HFFc6 (cell line): ENCODE measurements around the gene BRAT1. TPM values are rescaled to one million over a fixed set of nuclear protein-coding genes. Genes with fewer than 3 reads are reported as not detected.

ENCODE experiments used
- DNase-seq: peaks from one replicate; pipeline ENCODE4 v3.0.0-alpha.2; 2018
- H3K27ac Mint-ChIP-seq: 2 replicates; pipeline ENCODE4 v1.8.0; 2020; ENCODE audit warnings: mild to moderate bottlenecking, mixed read lengths
- H3K27me3 Mint-ChIP-seq: 2 replicates; pipeline ENCODE4 v1.8.0; 2021; ENCODE audit warnings: mild to moderate bottlenecking, moderate library complexity, mixed read lengths; ENCODE audit not compliant: insufficient read depth
- H3K36me3 Mint-ChIP-seq: 2 replicates; pipeline ENCODE4 v1.8.0; 2021; ENCODE audit warnings: low read depth, mixed read lengths
- H3K4me1 Mint-ChIP-seq: 2 replicates; pipeline ENCODE4 v1.8.0; 2020; ENCODE audit warnings: low read depth, mixed read lengths
- H3K4me3 Mint-ChIP-seq: 2 replicates; pipeline ENCODE4 v1.8.0; 2020; ENCODE audit warnings: mild to moderate bottlenecking, moderate library complexity, mixed read lengths
- H3K9me3 Mint-ChIP-seq: 2 replicates; pipeline ENCODE4 v1.8.0; 2020; ENCODE audit warnings: mild to moderate bottlenecking, mixed read lengths
- CTCF ChIP-seq: fragments of 200-600 bp; sonication (generic); IDR thresholded peaks from 2 replicates; pipeline ENCODE4 v1.5.0; 2021; ENCODE audit warnings: antibody characterized with exemption, mild to moderate bottlenecking
- total RNA-seq, 6 experiments: library from RNA; stranded (reverse); fragmentation: NEBNext Ultra II Directional; extraction: Animal tissue kit (Norgen Biotek cat#: 25700); gene quantifications; 2 replicates in 1 of 6; 3 replicates in 5 of 6; pipeline ENCODE4 v1.2.3, GENCODE V29; 2021

Gene BRAT1
- total RNA-seq, 6 experiments from 2014 or later = 21.3 to 26.0 (median 23.3) TPM

GRCh38 chr7:2601907-2602306 is 46.6 kb upstream of the BRAT1 start:
- Mint-ChIP-seq H3K4me3 (no peak overlapping the region), H3K27ac (no peak overlapping the region), H3K4me1 (no peaks in the 10 kb centered on the region), H3K36me3 (peaks cover 9% of the 10 kb centered on the region), H3K9me3 (no peaks in the 10 kb centered on the region), H3K27me3 (no peaks in the 10 kb centered on the region)
- no peak for TF ChIP-seq CTCF
- DNase-seq = no peak

DNA sequence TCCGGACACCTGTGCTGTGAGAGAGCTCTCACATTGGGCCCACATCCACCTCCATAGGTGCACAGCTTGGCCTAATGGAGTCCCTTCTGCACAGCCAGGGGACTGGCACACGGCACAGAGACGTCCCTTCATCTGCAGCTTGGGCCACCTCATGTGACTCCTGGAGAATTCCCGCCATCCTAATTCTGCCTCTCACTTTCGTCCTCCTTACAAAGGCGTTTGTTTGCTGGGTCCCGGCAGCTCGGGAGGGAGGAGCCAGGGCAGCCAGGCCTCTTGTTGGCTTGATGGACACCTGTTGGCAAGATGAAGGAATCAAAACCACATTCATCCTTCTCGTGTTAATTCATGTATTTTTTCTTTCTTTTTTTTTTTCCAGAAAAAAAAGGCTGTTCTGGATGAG is 45.7 kb upstream of the BRAT1 start:
- H3K27me3 Mint-ChIP-seq = no peaks in the 10 kb centered on the region; the same call in 1 of the 2 replicates
- DNase-seq = no peak
- peaks cover 9% of the 10 kb centered on the region for H3K36me3 Mint-ChIP-seq
- no peak overlapping the region for H3K4me3 Mint-ChIP-seq
- no peak for TF ChIP-seq CTCF
- H3K4me1 Mint-ChIP-seq = no peaks in the 10 kb centered on the region
- H3K9me3 Mint-ChIP-seq = no peaks in the 10 kb centered on the region
- H3K27ac Mint-ChIP-seq = no peak overlapping the region

- no peaks in the 10 kb centered on the region; the same call in 1 of the 2 replicates for H3K27me3 Mint-ChIP-seq
These were observed 43.0 kb upstream of the BRAT1 start for GRCh38 chr7:2598154-2598823.

DNA sequence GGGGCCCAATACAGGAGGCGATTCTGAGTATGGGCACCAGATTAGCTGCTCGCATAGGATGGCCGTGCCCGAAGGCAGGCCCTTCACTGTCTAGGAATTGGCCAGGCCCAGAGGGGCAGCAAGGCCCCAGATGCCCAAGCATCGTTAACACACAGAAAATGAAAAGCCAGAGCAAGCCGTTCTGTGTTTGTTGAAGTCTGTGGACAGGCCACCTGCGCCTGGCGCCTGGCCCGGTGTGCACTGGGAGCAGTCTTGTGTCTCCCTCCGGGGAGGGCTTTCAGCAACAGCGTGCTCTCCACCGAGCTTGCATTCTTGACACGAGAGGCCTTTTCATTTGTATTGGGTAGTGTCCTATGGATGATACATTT is 41.9 kb upstream of the BRAT1 start:
- no peak for DNase-seq
- TF ChIP-seq CTCF = no peak
- H3K27me3 Mint-ChIP-seq = no peaks in the 10 kb centered on the region; the same call in 1 of the 2 replicates
- no peak overlapping the region for H3K27ac Mint-ChIP-seq
- H3K36me3 Mint-ChIP-seq = peaks cover 13% of the 10 kb centered on the region
- H3K4me3 Mint-ChIP-seq = no peak overlapping the region
- H3K4me1 Mint-ChIP-seq = no peaks in the 10 kb centered on the region
- no peaks in the 10 kb centered on the region for H3K9me3 Mint-ChIP-seq

More at GRCh38 chr7:2598154-2598823, 43.0 kb upstream of the BRAT1 start:
- H3K4me1 Mint-ChIP-seq = no peaks in the 10 kb centered on the region
- peaks cover 9% of the 10 kb centered on the region for H3K36me3 Mint-ChIP-seq
- no peak for DNase-seq
- TF ChIP-seq CTCF = no peak
- H3K4me3 Mint-ChIP-seq = no peak overlapping the region
- no peak overlapping the region for H3K27ac Mint-ChIP-seq
- no peaks in the 10 kb centered on the region for H3K9me3 Mint-ChIP-seq

DNA sequence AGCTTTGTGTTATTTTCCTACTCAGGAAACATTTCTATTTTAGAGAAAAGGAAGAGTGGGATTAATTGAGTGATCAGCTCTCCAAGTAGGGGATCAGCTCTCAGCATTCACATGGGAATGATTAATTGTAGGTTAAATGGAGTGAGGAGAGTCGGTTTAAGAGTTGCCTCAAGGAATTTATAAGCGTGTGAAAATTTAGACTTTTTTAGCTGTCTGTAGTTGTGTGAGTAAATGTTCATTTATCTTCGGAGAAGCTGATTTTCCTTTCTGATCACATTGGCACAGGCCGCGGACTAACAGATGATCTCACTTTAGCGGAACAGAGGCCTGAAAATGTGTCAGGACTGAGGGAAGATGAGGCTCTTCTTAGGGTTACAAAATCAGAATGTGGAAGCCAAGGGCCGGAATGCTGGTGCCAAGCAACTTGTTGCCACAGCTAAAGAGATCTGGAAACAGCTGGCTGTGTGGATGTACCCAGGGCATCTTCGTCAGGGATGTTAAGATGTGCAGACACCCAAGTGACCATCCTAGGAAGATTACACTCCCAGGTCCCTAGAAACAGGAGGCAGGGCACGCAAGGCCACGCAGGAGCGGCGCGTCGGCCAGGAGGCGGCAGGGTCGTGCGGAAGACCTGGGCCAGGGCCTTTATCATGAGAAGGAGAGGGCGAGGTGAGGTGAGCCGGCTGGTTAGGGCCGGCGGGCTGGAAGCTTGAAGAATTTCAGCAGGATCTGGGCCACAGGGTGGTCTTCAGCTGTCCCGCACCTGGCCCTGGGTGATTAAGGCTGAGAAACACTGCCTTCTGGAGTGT is 41.3 kb upstream of the BRAT1 start:
- DNase-seq = no peak
- Mint-ChIP-seq H3K9me3 (no peaks in the 10 kb centered on the region), H3K36me3 (peaks cover 10% of the 10 kb centered on the region)

More for the DNA sequence above, 41.3 kb upstream of the BRAT1 start:
- TF ChIP-seq CTCF = no peak
- no peak overlapping the region for H3K27ac Mint-ChIP-seq
- H3K27me3 Mint-ChIP-seq = no peaks in the 10 kb centered on the region; the same call in 1 of the 2 replicates
- H3K4me1 Mint-ChIP-seq = no peaks in the 10 kb centered on the region
- H3K4me3 Mint-ChIP-seq = no peak overlapping the region
